ENCODE measurements around the gene UBE2E2.

Gene UBE2E2

DNA sequence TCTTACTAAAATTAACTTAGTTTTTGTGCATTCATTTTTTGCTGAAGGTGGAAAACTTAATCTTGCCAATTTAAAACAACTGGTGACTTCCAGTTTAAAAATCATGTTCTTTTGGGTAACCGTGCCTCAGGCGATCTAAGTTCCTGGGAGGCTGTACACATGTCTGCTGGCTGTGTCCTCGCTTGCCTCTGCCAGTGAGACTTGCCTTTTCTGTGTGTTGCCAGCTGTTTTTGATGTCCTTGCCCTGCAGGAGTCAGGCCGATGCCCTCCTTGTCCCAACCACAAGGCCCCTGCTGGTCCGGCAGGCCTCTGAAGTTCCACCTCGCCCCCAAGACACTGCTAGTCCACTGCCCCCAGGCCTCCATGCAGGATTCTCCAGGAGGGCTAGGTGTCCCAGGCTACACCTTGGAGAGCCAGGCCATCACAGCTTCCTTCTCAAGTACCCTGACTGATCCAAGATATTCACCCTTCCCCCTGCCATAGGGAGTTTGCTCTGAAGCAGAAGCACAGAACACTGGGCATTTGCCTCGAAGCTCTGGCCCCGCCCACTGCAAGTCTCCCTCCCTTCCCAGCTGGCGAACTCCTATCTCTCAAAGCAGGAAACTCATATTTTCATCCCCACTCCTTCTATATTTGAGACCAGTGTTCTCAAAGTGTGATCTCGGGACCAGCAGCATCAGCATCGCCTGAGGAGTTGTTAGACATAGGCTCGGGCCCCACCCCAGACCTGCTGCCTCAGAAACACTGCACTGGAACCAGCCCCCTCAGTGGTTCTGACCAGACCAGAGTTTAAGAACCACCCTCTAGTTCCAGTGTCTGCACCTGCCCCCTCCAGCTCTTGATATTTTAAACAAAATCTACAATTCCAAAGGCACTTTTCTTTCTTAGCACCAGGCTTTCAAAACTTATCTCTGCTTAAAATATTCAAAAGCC is 416.8 kb downstream of the UBE2E2 start:
- no peak for DNase-seq (ENCODE audit: low read depth, low spot score)

DNA sequence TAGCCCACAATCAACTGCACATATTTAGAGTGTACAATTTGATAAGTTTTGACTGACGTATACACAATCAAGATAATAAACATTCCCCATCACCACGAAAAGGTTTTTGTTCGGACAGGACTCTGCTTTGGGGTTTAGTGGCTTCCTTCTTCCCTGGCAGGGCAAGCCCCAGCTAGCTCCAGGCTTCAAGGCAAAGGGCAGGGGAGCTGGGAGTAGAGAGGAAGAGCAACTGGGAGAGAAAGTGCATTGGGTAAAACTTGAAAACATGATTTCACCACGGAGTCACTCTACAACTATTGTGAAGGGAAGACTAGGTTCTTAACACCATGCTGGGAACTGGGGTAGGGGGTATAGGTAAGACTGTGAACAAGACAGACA is 417.5 kb downstream of the UBE2E2 start:
- DNase-seq (ENCODE audit: low read depth, low spot score): no peak

DNA sequence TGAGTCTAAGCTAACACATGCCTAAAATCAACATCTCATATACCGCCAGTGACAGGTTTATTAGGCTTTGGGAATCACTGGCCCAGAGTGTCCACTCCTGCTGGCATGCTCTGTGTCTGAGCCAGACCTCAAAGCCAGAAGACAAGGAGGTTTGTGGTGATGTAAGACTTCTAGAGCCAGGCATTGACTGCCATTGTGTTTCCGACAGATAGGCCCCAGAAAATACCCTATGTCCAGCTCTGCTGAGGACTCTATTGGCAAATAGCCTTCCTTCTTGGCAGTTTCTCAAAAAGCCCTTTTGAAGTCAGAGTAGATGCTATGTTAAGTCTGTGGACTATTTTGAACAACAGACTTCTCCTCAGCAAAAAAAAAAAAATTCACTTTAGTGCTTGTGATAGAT is 420.7 kb downstream of the UBE2E2 start:
- no peak for DNase-seq (ENCODE audit: low read depth, low spot score)

DNA sequence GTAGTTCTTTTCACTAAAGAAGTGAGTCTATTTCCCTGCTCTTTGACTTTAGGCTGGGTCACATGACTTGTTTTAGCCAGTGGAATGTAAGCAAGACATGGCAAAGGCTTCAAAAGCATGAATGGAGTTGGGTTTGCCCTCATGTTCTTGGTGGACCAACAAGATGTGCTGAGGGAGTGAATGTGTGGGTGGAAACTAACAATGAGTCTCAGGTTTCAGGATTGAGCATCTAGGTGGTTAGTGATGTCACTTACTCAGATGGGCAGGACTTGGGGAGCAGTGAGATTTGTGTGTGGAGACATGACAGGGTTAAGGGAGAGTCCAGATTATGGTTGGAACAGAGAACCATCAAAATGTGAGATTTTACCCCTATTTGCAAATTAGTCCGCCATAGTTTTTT is 421.2 kb downstream of the UBE2E2 start:
- no peak for DNase-seq (ENCODE audit: low read depth, low spot score)

DNA sequence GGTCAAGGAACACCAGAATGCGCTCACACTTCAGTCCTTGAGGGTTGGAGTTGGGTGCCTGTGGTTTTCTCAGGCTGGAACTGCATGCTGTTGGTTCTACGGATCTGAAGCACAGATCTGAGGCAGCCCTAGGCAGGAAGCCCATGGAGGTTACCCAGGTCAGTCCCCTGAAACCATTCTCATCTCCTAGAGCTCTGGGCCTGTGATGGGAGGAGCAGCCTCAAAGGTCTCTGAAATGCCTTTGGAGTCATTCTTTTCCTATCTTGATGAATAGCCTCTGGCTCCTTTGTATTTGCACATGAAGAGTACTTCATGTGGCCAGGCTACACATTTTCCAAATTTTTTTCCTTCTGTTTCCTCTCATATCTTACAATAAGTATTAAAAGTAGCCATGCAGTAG is 423.3 kb downstream of the UBE2E2 start:
- no peak for DNase-seq (ENCODE audit: low read depth, low spot score)

DNA sequence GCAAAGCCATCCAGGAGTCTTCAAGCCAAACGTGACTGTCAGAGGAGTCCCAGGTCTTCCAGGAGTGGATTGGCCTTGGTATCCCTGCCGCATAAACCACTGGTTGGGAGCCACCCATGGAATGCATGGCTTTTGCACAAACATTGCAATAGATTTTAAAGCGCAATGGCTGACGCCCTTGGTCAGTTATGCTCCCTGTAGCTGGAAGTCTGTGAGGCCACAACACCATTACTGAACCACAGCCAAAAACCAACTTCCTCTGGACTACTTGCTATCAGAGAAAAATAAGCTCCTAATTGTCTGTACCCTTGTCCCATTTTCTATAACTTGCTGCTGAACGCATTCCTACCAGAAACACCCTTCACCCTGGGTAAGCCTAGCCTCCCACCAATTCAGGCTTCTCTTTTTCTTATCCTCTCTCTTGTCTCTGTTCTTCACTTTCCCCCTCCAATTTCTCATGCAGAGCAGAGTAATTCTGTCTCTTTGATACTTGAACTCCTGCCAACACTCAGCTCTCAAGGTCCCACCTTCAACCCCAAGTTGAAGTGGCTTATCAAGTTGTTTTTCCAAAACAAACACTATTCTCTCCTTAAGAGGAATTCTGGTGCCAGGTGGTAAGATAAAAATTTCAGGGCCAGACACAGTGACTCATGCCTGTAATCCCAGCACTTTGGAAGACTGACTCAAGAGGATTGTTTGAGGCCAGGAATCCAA is 426.2 kb downstream of the UBE2E2 start:
- DNase-seq (ENCODE audit: low read depth, low spot score): no peak

DNA sequence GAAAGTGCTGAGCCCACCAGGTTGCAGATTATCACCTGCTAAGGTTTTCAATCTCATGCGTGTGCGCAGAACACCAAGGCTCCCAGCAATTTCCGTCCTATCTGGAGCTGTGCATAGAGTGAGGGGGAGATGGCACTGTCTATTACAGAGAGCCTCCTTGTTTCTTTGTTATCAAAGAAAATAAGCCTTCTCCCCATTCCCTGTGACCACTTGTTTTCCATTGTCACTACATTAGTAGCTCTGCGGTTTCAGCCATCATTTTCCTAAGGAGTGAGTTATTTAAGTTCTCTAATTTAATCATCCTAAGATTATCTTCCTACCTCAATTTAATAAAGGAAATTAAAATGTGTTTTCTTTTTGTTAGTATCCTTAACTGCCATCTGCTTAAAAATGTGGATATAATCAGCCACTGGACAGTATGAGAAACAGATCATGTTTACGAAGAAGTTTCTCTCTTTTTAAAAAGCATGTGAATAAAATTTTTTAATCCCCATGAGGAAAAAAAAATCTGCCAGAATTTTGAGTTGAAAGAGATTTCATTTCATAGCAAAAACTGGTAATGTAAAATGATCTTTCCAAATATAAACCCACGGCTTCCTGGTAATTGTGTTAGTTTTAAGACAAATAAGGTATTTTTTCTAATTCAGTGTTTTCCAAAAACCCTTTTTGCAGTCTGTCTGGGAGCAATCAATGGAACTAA is 430.3 kb downstream of the UBE2E2 start:
- DNase-seq (ENCODE audit: low read depth, low spot score): no peak

DNA sequence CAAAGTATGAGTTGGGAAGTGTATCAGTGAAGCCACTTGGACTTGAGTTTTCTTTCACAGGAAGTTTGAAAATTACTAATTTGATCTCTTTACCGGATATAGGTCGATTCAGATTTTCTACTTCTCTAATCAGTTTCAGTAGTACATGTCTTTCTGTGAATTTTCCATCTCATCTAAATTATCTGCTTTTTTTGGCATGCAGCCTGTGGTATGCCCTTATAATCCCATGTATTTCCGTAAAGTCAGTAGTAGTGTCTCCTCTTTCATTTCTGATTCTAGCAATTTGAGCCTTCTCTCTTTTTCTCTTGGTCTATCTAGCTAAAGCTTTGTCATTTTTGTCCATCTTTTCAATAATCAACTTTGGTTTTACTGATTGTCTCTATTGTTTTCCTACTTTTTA is 434.2 kb downstream of the UBE2E2 start:
- no peak for DNase-seq (ENCODE audit: low read depth, low spot score)

DNA sequence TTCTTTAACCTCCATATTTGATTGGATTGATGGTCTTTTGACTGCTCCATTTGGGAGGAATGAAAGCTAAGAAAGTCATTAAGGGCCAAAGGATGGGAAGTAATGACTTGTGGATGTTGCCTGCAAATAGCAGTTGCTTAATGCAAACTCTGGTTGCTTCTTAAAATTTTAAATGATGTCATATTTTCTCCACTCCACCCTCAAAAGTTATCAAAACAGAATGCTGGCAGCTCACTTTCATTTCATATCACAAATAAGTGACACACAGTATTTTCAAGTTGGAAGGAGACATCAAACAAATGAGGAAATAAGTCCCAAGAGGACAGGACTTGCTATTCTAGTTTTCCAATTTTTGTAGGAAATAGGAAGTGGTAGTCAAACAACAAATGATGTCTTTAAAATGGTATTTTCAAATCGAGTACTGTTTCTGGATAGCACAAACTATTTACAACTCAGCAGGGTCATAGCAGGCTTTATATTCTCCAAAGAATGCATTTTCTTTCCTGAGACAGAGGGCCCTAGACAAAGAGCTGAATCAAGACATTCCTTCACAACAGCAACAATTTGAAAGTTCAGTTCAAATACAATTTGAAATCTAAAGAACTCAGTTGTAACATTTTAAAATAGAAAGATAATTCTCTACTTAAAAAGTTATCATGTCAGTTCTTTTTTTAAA is 437.5 kb downstream of the UBE2E2 start:
- no peak for DNase-seq (ENCODE audit: low read depth, low spot score)

Data from brain pericyte (primary cell).